NCI-H69 (cell line): ENCODE results near the gene NABP2.
"Not testable (repeated sequence)": the region's sequence is repeated elsewhere in the genome, so short reads cannot be mapped to it uniquely, and the experiment has no call there.

Experiments used
- DNase-seq: peaks from one replicate; lab custom pipeline; 2025; lab: John Stamatoyannopoulos, UW

The NABP2 gene

DNA sequence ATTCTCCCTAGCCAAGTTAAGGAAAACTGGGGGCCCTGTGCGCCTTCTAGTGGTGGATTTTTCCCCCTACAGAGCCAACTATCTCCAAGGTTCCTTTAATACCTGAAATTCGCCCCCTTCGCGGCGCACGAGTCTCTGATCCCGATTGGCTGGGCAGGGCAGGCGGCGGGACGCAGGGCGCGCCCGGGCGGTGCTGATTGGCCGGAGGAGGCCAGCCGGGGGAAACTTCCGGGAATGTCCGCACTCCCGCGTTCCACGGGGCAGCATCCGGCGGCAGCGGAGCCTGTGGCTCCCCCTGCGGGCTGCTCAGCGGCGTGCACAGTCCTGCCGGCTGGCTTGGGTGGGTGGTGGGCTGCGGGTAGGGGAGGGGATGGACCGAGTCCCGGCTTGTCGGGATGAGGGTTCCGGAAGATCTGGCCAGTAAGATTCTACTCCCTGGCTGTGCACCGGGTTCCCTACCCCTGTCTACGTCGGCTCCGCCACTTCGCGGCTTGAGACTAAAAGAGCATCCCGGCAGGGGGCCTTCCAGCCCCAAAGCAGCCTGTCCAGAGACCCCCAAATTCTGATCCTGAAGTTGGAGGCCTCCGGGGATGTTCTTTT is at the start of gene NABP2:
Gene NABP2, plus strand, starts transcription at position 241 of the 600 bp plus-strand sequence. CDS start 515 bp downstream, outside the sequence.
- peak; percentile 99 for DNase-seq

DNA sequence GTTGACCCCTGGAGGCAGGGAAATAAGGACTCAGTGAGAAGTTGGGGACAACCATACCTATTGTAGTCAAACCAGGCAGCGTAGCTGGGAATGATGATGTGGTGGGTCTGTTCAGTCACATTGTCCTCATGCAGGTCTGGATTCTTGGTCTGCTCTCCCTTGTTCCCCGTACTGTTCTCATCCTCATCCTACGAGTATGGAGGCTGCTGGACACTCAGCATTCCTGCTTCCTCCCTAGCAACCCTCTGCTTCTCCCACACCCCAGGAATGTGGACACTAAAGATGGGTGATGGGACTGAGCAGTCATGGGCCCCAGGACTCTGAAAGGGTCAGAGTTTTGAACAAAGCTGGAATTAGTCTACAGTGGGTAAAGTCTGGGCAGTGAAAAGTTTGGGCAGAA is 45.8 kb upstream of the NABP2 start:
- no peak for DNase-seq

DNA sequence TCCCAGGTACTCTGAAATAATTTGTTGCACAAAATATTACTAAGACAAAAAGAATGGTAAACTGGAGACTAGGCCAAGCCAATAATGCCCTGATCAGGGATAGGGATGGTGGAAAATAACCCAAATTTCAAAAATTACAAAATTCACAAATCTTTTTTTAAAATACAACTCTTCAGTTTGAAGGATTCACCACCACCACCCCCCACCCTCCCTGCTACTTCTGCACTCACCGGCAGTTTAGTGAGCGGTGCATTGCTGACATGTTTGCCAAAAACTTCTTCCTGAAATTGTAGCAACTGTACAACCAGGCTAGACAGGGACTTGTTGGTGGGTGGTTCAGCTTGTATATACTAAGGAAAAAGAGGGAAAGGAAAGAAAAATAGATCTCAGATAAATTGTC is 37.2 kb upstream of the NABP2 start:
- no peak for DNase-seq

DNA sequence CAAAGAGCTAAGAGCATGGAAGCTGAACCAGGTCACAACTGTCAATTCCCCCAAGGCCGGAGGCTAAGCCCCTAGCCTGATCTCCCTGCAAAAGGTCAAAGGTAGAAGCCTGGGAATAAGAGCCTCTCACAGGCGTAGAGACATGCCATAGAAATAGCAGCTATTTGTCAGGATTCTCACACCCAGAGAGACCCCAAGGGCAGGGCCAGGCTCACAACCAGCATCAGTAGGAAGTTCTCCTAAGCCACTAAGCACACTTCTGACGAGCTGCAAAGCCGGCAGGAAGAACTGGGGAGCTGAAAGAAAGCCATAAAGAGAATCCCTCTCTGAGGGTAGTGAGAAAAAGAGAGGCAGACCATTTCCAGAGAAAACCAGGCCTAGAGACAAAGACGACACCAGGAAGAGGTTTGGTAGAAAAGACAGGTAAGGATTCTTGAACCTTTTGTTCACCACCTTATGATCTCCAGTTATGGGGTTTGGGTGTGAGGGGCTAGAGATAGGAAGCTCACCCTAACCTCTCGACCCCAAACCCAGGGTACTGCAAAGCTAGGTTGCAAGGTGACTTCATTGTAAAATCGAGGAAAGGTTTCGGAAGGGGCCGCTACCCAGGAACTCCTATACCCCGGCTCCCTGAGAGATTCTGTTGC is 35.9 kb upstream of the NABP2 start:
- peak; percentile 46 for DNase-seq

DNA sequence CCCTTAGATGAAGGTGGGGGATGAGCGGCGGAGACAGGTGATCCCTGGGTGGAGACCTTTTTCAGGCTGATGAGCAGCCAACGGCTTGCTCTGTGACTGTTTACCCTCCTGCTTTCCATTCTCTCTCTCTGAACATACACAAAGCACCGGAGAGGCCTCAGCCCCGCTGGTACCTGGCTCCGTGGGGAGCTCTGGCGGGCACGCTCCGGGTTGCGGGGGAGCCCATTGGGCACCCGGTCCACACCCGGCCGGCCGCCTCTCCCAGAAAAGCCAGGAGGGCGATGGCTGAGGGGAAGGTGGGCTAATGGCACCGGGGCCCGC is 35.4 kb upstream of the NABP2 start:
- peak; percentile 73 for DNase-seq

DNA sequence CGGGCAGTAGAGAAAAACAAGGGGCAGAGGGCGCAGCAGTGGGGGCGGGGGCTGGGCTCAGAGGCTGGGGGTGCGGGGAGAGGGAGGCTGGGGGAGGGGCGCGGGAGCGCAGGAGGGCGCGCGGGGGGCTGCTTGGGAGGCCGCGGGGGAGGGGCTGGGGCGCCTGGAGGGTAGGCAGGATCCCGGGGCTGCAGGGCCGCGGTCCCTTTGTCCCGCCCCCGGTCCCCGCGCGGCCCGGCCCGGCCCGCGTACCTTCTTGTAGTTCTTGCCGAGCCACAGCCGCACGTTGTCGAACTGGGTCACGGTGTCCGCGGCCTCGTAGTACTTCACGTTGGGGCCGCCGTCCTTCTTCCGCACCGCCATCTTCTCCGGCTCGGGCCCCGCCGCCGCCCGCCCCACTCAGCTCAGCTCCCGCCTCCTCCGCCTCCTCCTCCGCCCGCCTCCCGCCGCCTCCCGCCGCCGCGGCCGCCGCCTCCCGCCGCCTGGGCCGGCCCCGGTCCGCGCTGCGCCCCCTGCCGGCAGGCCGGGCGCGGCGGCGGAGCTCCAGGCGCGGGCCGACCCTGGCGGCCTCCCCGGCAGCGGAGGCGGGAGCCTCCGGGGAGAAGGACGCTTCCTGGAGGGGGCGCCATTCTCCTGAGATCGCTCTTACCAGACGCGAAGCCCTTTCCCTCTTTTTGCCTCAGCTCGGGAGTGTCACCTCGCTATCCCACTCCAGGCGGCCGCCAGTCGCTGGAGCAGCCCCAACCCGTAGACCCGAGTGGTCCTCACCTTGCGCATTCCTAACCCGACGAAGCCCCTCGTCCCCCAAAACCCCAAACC is 34.8 kb upstream of the NABP2 start, which contains the start of gene SMARCC2:
Gene SMARCC2, minus strand, starts transcription at position 385 of the 819 bp plus-strand sequence. Its CDS starts 22 bp downstream, at position 363.
- DNase-seq = peak; percentile 95

DNA sequence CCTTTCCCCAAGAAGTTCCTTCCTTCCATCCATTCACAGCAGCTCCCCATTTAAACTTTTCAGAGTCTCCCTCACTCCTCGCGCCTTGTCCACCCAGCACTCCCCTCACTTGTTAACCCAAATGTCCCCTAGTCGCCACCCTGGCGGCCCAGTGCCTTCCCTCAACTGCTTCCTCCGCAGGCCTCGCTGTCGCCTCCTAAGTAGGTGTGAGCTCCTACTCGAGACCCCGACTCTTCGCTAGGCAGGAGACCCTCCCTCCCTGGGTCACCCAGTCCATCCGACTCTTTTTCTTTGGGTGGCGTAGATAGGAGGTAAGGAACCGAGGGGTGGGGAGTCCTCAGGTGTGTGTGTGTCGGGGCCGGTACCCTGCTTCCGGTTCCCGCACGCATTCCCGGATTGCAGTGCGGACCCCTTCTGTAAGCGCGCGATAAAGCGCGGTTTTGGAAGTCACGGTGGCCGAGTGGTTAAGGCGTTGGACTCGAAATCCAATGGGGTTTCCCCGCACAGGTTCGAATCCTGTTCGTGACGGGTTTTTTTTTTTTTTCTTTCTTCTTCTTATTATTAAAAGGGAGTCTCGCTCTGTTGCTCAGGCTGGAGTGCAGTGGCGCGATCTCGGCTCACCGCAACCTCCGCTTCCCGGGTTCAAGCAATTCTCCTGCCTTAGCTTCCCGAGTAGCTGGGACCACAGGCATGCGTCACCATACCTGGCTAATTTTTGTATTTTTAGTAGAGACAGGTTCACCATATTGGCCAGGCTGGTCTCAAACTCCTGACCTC is 34.0 kb upstream of the NABP2 start:
- peak; percentile 92 for DNase-seq

DNA sequence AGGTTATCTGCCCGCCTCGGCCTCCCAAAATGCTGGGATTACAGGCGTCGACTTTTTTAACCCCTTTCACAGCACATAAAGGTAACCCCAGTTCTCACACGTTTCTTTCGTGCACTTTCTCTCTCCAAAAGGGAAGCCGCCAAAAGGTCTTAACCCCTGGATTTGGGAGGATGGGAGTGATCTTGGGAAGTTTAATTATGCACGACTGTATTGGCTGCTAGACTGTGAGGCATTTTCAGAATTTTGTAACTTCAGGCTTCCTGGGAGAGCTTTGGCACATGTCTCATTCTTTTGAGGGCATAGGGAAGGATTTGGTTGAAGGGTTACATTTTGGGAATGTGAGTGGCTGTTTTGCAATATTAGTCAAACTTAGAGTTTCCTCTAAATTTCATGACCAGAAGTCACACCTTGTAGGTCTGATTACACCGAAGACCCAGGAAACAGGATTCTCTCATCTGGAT is 33.4 kb upstream of the NABP2 start:
- DNase-seq = peak; percentile 66

DNA sequence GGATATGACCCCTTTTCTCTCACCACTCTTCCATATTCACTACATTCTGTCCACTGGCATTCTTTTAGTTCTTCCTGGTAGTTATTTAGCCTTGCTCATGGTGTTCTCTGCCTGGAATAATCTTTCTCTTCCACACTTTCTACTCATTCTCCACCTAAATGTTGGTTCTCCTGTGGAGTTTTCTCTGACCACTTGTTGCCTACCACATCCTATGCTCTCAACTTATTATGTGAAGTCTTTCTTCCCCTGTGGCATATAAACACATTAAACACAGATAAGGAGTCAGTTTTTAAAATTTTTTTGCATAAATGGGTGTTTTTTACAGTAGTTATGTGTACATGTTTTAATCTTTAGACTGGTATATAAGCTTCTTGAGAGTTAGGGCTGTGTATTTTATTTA is 31.6 kb upstream of the NABP2 start:
- no peak for DNase-seq

DNA sequence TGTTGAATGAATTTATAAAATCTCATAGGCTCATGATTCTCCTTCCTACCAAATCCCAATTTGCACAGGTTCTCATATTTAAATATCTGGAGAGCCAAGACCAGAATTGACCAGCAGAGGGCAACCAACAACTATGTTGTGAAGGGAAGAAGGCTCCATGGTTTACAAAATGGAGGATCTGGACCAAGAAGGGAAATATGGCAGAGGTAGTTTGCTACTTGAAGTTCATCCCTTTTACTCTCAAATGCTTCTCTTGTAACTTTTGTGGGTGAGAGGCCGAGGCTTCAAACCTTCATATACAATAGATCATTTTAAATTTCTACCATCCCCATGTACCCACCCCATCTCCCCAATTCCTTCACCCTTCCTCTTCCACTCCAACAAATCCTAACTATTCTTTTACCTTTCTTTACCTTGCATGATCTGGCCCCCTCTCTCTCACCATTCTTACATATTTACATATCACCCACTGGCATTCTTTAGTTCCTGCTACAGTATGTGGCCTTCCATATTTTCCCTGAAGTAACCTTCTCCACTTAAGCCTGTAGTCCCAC is 31.0 kb upstream of the NABP2 start:
- DNase-seq = peak; percentile 94

DNA sequence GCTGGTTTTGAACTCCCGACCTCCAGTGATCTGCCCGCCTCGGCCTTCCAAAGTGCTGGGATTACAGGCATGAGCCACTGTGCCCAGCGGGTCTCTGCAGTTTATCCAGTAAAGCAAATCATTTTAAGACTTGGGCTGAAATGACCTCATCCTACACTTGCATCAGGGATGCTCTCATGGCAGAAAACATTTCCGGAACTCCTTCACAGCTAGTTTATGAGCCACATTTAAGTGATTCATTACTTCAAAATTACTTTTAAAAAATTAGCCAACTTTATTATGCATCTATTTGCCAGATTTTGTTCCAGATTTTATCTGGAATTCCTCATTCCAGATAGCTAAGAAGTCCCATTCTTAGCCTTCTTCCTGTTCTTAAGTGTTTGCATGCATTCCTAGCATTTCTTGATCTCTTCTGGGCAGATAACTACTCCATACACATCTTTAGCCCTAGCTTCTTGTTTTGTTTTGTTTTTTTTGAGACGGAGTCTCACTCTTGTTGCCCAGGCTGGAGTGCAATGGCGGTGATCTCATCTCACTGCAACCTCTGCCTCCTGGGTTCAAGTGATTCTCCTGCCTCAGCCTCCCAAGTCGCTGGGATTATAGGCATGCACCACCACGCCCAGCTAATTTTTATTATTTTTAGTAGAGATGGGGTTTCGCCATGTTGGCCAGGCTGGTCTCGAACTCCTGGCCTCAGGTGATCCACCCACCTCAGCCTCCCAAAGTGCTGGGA is 27.2 kb upstream of the NABP2 start:
- DNase-seq = not testable (repeated sequence)

DNA sequence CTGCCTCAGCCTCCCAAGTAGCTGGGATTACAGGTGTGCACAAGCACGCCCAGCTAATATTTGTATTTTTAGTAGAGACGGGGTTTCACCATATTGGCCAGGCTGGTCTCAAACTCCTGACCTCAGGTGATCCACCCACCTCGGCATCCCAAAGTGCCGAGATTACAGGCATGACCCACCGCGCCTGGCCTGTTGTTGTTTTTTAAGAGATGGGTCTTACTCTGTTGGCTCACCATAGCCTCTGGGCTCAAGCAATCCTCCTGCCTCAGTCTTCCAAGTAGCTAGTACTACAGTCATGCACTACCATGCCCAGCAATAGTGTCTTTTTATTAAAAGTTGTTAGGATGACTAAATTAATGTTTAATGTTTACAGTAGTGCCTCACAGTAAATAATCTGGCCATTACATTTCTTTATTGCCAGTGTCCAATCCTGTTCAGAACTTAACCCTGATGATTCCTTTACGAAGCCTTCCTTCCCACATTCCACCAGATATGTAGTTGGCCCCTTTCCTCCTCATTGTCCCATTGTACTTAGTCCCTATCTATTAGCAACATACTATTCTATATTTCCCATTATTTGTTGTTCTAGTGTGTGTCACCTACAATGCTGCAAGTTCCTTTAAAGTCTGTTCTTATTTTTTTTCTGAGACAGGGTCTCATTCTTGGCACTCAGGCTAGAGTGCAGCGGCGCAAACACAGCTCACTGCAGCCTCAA is 26.1 kb upstream of the NABP2 start:
- no peak for DNase-seq

DNA sequence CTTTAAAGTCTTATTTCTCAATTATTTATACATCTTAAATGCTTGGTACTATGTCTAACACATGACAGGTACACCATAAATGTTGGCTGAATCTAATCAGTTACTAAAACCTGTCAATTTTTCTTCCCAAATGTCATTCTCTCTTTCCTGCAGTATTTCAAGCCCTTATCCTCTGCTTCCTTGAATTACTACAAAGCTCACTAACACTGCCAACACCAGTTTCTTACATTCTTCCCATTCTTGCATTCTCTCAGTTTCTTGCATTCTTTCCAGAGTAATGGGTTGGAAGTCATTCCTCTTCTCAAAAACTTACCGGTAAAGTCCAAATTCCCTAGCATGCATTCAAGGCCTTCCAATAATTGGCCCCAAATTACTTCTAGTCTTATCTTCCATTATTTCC is 25.3 kb upstream of the NABP2 start:
- no peak for DNase-seq

DNA sequence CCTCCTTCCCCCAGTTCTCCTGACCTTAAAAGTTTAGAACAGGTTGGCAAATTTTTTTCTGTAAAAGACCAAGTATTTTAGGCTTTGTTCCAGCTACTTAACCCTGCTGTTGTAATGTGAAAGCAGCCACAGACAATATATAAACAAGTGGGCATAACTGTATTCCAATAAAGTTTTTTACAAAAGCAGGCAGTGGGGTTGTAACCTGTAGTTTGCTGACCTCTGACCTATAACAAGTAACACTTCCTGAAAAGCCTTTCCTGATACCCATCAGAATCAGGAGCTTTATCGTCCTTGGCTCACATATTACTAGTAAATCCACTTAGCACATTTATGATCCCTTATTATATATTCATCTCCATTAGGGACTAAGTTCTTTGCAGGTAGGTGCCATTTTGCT is 21.8 kb upstream of the NABP2 start:
- DNase-seq = no peak

DNA sequence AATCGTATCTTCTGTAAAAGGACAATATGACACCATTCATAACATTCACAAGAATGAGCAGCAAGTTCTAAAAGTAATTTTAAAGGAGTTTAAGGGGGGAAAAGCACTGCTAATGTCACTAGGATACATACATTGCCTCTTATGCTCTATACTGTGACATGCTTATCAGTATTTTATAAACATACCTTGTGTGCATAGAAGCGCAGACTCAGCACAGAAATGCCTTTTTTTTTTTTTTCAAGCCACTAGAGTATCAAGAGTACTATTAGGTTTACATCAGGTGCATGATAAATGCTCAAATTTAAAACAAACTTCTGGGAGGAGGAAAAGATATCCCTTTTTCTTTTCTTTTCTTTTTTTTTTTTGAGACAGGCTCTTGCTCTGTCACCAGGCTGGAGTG is 21.3 kb upstream of the NABP2 start:
- no peak for DNase-seq

DNA sequence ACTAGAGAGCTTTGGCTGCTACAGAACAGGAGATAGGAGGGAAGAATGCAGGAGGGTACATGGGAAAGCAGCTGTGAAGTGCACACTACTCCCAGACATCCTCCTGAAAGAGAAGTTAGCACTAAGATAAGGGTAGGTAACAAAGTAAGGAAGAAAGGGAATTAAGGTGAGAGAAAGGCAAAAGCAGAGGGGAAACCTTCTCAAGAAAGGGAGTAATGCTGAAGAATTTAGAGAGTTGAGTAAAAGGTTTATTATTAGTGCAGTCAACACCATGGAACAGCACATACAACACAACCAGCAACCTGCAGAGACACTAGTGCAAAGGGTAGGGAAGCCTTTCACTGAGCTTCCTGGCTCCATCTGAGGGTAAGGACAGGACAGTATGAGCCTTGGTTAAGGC is 19.9 kb upstream of the NABP2 start:
- DNase-seq = no peak

DNA sequence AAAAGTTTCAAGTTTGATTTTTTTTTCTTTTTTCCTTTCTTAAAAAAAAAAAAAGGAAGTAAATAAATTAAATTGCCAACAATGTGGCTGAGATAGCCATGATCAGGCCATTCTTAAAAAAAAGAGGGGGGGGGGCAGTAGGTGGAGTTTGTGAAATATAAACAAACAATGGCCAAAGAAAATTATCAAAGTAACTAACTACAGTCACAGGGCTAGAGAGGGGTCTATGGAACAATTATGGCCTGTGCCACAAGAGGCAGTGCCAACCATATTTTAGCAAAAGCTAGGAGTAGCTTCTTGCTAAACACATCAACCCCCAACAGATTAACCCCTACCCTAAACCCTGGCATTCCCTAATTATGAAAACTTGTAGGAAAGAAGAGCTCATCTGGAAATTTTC is 18.7 kb upstream of the NABP2 start:
- DNase-seq = no peak

DNA sequence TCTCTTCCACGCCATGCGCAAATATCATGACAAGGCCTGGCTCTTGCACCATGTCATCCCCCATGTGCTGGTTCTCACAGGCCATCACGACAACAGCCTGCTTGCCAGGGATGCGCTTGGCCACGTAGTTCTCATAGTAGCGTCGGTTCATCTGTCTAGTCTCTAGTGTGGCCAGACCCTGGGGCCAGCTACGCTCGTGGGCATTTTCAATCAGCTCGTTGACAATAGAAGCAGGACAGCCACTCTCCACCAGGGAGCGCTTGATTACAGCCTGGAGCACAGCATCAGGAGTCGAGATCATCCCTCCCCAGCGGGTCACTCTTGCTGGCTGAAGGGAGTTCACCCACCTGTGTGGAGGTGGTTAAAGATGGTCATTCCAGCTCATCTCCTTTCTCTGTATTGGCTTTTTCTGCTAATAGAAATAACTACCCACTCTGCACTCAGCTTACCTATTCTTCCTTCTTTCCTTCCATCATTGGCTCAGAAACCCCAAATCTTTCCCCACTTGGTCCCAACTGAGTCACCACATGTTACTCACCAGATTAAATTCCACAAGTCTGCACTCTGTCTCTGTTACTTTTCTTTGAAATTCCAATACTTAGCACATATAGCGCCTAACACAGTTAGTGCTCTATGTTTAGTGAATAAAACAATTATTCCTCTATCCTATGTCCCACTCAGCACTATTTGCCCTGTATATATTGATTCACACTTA is 17.5 kb upstream of the NABP2 start:
- DNase-seq = peak; percentile 47

DNA sequence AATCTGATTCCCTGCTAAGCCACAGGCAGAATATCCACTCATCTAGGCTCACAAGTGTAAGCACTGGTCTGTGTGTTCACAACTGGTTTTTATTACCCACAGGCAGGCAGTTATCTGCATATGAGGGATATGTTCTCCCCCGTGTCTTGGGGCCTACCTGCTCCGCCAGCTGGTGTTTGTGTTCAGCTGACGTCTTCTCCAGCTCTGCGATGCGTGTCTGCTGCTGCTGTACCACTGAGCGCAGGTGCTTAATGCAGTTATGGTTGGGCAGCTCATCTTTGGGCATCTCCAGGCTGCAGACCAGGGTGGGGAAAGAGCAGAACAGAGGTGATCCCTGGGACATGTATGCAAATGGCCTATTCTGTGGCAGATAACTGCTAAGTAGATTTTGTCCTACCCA is 16.1 kb upstream of the NABP2 start:
- DNase-seq = no peak

DNA sequence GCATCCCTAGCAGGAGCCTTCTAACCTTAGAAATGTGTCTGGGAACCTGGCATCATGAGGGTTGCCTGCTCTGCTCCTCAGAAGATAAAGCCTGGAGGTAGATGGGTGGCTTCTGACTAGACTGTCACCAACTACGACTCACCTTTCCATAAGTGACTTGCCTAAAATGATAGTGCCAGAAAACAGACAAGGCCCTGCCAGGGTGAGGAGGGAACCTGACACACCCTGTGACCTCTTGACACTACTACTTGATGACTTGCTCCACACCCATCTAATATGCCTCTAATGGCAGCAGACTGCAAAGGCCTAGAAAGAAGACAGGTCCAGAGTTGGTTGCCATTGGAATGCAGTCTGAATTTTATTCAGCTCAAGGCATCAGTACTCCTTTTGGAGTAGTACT is 11.8 kb upstream of the NABP2 start:
- DNase-seq = no peak
